GM21390 (cell line): ENCODE measurements around the gene XIRP1.

Experiments
- ATAC-seq: cut with Tn5 transposase; IDR thresholded peaks from one replicate; pipeline ENCODE4 v1.9.1; 2021; ENCODE audit not compliant: unreplicated experiment

XIRP1 gene

DNA sequence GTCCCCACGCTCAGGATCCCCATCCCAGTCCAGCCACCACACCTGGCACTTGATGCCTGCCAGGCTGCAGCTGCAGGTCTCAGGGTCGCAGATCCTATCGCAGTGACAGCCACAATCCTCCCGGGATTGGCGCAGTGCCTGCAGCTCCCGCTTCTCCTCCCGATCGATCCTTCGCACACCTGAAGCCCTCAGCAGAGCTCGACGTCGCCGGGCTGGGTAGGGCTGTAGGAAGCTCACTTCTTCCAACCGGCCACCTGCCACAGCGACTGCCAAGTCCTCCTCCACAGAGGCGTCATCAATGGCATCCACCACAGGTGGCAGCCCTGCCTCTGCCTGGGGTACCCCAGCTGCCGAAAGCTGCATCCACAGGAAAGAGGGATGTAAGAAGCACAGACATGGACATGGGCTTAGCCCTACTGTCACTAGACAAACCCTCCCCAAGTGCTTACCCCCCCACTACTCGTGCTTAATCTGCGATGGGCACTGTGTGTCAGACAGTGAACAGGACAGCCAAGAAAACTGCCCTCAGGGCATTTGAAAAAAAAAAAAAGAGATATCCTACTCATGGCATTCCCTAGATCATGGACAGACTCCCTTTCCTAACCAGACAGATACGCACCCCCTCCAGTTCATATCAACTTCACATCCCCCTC, 48.2 kb downstream of the XIRP1 start:
- no peak for ATAC-seq

DNA sequence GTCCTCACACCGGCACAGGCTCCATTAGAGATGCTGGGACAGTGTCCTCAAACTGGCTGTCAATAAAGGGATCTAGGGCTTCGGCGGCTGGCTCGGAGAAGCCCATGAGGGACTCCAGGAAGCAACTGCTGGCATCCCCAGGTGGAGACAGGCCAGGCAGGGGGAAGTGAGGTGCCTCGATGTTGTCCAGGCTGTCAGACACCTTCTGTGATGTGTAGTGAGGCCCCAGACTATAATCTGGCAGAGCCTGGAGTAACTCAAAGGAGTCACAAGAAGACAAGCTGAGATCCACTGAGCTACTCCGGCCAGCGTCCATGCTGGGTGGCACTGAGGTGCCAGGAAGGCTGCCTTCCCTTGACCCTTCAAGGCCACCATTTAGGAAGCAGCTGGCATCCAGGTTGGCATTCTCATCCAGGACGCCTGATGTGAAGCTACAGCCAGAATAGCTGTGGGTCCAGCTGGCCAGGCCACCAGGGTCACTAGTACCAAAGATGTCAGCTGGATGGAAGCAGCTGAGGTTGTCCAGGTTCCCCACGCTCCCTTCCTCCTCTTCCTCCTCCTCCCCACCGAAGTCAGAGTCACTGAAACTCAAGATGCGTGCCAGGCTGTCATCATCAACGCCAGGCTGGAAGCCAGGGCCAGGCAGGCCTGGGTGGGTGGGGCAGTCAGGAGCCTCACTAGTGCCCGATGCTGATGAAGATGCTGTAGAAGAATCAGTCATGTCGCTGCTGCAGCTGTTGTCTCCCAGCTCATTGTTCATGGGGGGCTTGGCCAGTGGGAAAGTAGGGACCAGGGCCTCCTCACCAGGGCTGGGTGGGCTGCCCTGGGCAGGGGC, 49.1 kb downstream of the XIRP1 start:
- no peak for ATAC-seq

DNA sequence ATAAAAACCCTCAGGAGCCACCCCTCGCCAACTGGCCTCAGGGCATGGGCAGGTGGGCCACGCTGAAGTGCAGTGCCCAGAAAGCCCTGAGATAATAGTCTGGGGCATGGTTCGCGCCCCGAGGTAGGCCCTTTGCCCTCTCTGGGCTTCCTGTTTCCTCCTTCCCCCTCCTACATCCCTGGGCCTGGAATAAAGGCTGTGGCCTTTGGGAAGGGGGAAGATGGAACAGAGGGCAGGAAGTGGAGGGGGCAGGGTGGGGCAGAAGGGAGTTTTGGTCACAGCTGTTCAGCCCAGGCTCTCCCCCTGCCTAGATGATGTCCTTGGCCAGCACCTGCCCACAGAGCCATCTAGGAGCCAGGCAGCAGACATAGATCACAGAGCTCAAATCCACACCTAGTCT, 50.3 kb downstream of the XIRP1 start:
- ATAC-seq: no peak

DNA sequence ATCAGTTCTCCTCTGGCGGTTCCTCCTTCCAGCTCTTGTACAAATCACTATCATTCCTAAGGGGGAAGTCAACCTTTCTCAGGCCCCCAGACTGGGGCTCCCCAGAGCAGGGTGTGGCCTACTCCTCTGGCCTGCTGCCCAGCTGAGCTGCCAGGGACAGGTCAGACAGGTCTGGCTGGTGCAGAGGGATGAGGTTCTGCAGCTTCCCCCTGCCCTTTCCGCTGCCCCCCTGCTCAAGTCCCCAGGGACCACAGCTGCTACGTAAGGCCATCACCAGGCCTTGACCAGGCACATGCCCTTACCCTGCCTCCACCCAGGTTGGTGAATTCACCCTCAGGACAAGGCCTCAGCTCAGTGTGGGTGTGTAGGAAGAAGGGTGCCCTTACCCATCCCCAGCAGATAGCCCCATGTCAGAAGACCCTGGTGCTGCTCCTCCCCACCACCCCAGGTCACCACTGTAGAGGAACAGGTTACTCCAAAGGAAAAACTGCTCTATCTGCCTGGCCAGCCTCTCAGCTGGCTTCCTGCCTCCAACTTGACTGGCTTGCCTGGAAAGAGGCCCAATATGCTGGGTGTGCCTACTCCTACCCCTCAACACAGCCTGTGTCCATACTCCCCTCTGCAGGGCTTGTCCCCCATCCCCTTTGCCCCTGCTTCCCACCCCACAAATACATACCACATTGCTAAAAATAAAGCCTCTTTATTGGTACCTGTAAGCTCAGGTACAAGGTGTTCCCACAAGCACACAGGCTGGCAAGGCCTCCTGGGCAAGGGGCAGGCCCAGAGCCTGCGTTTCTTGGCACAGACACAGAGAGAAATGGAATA, 51.0 kb downstream of the XIRP1 start:
- no peak for ATAC-seq

DNA sequence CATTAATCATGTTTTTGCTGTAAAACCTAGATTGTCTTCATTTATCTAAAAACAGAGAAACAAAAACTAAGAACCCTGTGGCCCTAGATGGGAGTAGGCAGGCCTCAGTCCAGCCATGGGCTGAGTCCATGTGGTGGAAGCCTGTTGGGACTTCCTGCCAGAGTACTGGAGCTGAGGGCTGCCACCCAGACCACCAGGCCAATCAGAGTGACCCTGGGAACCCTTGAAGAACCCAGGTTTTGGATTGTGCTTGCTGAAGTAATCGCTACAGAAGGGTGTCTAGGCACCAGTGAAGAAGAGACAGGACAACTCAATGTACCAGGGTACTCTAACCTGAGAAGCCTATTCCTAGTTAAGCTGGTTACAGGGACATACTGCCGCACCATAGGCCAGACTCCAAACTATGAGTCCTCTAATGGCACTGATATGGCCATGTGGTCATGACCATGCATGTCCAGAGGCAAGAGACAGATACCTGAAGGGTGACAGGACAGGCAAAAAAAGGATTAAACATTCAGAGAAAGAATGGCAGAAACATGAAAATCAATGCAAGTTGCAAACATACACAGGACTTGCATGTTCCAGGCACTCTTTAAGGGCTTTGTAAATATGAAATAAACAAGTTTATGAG, 51.9 kb downstream of the XIRP1 start:
- no peak for ATAC-seq

DNA sequence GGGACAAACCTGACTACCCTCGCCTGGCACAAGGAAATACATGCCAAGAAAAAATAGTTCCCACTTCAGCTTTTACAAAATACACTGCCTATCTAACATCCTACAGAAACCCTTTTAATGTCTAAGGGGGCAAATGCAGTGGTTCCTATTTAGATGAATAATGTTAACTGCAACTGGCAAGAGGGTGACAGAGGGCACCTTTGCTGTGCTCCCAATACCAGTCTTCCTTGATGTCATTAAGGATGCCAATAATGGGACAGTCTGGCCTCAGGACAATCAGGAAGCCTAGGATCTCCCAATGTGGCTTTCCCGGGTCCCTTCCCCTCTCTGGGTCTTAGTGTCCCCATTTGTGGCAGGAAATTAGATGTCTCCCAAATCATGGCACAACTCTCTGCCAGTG, 53.0 kb downstream of the XIRP1 start:
- no peak for ATAC-seq

DNA sequence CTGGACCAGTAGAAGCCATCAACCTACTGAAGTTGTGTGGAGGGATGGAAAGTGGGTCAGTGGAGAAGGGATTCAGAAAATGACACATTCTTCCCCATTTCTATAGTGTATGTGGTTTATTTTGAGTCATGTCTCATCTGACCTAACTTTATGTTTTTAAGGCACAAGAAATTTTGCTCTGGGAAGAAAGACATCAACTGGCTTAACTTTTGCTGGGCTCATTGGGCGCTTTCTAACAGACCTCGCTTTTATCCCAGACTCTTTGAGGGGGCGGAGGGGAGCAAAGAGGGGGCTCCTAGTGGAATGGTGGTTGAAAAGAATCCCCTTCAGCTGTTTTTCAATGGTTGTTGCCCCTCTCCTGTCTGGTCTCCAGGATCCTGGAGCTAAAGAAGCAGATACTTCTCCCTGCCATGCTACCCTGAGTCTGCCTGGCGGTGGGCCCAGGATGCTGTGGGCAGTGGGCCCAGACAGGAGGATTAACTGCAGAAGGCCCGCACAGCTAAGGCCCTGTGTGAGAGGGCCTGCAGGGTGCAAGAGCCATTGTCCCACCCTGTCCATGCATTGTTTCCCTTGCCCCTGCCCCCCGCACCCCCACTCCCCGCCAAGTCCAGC, 53.5 kb downstream of the XIRP1 start:
- ATAC-seq: no peak

DNA sequence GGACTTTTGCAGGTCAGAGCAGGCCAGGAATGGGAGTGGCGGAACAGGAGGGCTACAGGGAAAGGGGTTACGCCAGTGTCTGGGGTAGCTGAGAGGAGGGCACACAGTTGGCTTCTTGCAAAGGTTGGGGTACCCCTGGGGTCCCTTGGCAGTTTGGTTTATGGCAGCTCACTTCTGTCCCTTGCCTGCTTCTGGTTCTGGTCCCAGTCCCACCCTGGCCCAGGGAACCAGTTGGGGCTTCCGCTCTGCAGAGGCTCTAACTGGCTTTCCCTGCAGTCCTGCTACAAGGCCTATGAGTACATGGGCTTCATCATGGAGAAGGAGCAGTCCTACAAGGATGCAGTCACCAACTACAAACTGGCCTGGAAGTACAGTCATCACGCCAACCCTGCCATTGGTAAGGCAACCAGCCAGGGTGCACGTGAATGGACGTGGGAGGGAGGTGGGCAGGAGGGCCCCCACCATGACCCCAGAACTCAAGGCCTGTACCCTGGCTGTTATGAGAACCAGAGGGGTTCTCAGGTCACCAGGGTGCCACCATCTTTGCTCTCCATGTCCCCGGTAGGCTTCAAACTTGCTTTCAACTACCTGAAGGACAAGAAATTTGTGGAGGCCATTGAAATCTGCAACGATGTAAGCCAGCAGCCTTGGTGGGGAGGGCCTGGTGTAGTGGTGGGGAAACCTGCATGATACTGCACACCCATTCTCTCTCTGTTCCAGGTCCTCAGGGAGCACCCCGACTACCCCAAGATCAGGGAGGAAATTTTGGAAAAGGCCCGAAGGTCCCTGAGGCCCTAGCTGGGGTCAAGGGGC, 54.2 kb downstream of the XIRP1 start:
- no peak for ATAC-seq

DNA sequence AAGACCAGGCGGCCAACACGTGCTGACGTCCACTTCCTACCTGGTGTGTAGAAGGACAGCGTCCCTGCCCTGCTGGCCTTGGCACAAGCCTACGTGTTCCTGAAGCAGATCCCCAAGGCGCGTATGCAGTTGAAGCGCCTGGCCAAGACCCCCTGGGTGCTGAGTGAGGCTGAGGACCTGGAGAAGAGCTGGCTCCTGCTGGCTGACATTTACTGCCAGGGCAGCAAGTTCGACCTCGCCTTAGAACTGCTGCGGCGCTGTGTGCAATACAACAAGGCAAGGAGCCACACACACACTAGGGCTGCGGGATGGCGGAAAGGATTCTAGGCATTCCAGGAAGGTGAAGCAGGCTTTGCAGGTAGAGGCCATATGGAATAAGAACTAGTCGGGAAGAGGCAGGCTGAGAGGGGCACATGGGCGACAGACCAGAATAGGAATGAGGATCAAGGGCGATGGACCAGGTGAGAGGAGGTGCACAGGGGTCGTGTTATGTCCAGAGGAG, 54.9 kb downstream of the XIRP1 start:
- ATAC-seq: no peak

DNA sequence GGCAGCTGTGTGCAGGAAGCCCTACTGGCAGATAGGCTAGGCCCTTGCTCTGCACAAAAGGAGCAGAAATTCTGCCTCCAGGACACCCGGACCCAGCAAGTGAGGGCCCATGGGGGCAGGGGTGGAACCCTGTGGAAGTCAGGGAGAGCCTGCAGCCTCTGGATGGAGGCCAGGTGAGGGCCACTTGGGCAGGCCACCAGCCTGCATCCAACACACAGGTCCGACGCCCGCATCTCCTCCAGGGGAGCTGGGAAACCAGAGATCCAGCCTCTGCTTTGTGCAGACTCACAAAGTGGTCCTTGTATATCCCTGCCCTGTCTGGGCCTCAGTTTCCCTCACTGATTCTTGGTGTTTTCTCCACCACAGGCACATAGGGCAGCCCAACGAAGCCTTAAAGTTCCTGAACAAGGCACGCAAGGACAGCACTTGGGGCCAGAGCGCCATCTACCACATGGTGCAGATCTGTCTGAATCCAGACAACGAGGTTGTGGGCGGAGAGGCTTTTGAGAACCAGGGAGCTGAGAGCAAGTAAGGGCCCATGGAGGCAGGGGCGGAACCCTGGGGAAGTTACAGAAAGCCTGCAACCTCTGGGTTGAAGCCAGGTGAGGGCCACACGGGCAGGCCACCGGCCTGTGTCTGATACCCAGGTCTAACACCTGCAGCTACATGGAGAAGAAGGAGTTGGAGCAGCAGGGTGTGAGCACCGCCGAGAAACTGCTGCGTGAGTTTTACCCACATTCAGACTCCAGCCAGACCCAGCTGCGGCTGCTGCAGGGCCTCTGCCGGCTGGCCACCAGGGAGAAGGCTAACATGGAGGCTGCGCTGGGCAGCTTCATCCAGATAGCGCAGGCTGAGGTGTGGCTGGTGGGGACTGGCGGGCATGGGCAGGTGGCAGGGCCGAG, 55.6 kb downstream of the XIRP1 start:
- no peak for ATAC-seq

DNA sequence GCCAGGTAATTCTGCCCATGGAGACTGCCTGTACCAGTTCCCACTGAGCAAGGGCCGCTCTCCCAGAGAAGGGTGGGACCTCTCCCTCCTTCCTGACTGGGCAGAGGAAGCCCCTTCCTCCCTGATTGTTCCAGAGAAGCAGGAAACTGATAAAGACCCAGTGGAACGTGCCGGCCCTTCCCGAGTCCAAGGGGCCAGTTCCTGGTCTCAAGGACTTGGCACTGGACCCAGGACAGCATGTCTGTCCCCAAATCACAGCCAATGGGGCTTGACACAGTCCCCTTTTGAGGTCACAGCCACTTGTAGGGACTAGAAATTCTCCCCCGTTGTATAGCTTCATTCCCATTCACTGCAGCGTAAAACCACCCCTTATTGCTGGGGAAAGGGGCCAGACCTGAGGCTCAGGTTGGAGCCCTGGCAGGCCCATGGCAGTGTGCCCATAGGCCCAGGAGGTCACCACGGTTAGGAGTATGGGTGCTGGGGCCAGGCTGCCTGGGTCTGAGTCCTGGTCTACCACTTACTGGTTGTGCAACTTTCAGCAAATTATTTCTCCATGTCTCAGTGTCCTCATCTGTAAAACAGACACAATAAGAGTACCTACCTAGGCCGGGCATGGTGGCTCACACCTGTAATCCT, 57.1 kb downstream of the XIRP1 start:
- no peak for ATAC-seq

DNA sequence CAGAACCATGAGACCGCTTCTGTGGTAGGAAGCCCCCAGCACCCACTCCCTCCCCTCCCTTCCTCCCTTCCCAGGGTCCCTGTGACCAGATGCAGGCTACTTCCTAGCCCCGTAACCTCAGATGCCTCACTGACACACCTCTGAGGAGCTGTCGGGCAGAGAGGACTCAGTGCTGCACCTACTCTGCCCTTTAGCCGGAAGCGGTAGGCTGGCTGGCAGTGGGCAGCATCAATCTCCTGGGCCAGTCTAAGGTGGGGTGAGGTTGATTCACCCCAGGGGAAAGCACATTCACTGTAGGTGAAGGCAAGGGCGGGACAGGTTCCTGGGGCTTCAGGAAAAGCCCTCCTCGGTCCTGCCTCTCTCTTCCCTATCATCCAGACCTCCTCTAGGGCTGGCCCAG, 58.1 kb downstream of the XIRP1 start:
- ATAC-seq: no peak

DNA sequence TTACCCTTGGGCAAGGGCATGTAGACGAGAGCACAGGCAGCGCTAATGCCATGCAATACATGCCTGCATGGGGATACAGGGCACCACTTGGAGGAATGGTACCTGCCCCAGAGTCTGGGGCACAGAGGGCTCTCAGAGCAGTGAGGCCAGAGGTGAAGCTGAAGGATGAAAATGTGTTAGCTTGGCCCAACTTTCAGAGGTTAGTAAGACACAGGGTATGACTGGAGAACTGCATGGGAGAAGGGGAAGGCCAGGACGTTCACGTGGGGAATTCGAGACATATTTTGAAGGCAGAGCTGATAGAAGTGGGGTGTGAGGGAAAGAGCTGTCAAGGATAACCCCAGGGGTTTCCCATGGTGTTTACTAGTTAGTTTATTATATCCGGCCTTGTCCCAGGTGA, 58.6 kb downstream of the XIRP1 start:
- ATAC-seq: no peak
